AG10803 (cell line): ENCODE results near the gene KRTAP10-2.

Experiments
- DNase-seq: peaks from one replicate; pipeline ENCODE4 v3.0.0; 2010; ENCODE audit warnings: low read depth
- H3K4me3 ChIP-seq: 2 replicates; pipeline ENCODE4 v1.5.1; 2011; ENCODE audit warnings: mild to moderate bottlenecking, low read length, control low read depth
- CTCF ChIP-seq: conservative IDR thresholded peaks from 2 replicates; pipeline ENCODE4 v1.5.1; 2011; ENCODE audit warnings: mild to moderate bottlenecking, low read length, control low read depth, inconsistent platforms

KRTAP10-2 gene

GRCh38 chr21:44548922-44549321 lies 2.4 kb downstream of the KRTAP10-2 start:
- TF ChIP-seq CTCF, result no peak
- H3K4me3 ChIP-seq, result no peak overlapping the region
- no peak for DNase-seq

GRCh38 chr21:44548381-44548780 lies 2.9 kb downstream of the KRTAP10-2 start:
- H3K4me3 ChIP-seq, result no peak overlapping the region
- no peak for TF ChIP-seq CTCF

GRCh38 chr21:44547656-44548331 lies 3.5 kb downstream of the KRTAP10-2 start:
- TF ChIP-seq CTCF, result no peak
- no peak overlapping the region for H3K4me3 ChIP-seq
- DNase-seq, result no peak

More at GRCh38 chr21:44548381-44548780, 2.9 kb downstream of the KRTAP10-2 start:
- DNase-seq, result no peak

GRCh38 chr21:44544566-44544965 lies 6.7 kb downstream of the KRTAP10-2 start:
- no peak for DNase-seq
- H3K4me3 ChIP-seq, result no peak overlapping the region
- no peak for TF ChIP-seq CTCF

- H3K4me3 ChIP-seq, result no peak overlapping the region
- no peak for DNase-seq
- no peak for TF ChIP-seq CTCF
Measured at GRCh38 chr21:44542716-44543115, 8.6 kb downstream of the KRTAP10-2 start.

GRCh38 chr21:44540741-44541288 lies 10.5 kb downstream of the KRTAP10-2 start:
- no peak overlapping the region for H3K4me3 ChIP-seq
- TF ChIP-seq CTCF, result no peak
- no peak for DNase-seq

- no peak for TF ChIP-seq CTCF
- no peak for DNase-seq
- H3K4me3 ChIP-seq, result no peak within 1 kb of the TSS
Measured at GRCh38 chr21:44539991-44540666, 11.2 kb downstream of the KRTAP10-2 start, which contains the start of gene KRTAP10-1. TSS of gene KRTAP10-1 (minus strand) at chr21:44540195. CDS start at chr21:44540150, 45 bp downstream.
